Non-pigmented ciliary epithelial cell (primary cell): ENCODE measurements around the gene BOC.
A peak's percentile ranks its signal among the peaks of the same experiment; 100 is the strongest.
"Not testable (repeated sequence)": the region's sequence is repeated elsewhere in the genome, so short reads cannot be mapped to it uniquely, and the experiment has no call there.

ENCODE experiments used
- DNase-seq: peaks from one replicate; pipeline ENCODE4 v3.0.0-alpha.2; 2010; ENCODE audit warnings: low read depth

Gene BOC

GRCh38 chr3:113211330-113212149 lies at the start of gene BOC:
BOC (plus strand) TSS chr3:113211557; CDS start chr3:113249803, 38,246 bp downstream.
- DNase-seq: no peak

DNA sequence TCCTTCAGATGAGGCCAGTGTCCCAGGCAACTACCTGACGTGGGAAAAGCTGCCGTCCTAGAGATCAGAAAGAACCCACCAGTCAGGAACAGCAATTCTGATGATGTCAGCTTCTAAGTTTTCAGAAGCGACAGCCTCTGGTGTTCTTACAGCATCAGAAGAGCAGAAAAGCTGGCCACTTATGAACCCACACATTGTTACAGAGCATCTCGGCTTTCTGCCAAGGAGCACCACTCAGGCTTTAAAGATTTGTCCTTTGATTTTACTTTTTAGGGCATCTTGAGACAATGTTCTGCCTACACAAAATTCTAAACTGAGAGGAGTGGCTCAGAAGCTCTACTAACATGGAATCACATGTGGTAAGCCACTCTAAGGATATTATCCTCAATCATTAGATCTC lies 49.7 kb upstream of the BOC start:
- DNase-seq: no peak

DNA sequence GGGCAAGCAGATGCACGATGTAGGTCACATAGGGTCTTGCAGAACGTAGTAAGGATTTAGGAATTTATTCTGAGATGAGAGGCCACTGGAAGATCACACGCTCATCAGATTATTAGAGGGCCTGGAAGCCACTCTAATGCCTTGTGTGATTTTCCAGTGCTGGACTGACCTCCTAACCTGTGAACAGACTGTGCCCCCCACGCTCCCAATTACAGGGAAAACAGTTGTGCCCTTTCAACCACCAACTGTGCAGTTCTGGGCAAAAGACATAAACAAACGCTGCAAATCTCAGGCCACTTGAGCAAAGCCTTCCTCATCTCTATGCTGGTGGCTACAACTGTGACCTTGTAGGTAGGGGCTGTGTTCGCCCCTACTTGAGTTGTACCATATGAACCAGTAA lies 48.2 kb upstream of the BOC start:
- no peak for DNase-seq

GRCh38 chr3:113165841-113166240 lies 45.5 kb upstream of the BOC start:
- no peak for DNase-seq

- DNase-seq: no peak
Measured at GRCh38 chr3:113166357-113166718, 45.0 kb upstream of the BOC start.

- DNase-seq: peak; percentile 19
Measured at GRCh38 chr3:113166719-113167492, 44.5 kb upstream of the BOC start.

DNA sequence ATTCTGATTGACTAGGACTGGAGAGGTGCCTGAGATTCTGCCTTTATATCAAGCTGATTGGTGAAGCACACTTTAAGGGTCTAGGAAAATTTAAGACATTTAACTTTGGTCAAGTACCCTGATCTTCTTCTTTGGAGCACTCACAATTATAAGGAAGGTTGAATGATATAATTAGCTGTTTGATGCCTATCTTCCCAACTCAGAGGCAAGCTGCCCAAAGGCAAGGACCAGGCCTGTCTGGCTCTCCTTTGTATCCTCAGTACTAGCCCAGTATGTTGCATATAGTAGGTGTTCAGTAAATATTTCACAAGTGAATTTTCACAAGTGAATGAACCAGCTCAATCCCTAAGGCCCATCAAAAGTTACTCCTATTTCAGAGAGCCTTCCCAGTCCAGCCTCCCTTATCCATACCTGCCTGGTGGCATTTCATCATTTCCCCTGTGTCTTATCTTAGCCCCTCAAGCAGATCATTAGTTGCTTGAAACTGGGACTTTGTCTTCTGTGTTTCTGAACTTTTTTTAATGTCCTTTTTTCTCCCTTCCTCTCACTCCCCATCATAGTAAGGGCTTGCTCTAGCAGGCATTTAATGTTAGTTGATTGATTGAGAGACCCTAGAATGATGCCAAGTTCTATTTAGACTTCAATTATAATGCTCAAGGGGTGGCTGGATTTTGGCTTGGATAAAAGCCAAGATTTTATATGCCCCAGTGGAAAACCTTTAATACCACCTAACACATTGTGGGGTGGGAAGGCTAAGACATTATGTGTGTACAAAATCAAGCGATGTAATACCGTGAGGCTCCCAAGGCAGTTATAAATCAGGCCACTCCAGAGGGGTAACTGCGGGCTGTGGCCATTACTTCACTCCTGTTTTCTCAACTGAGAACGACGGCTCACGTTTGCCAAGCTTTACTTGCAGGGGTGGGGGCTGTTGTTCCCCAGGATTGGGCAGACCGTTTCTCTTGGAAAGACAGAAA lies 43.2 kb upstream of the BOC start:
- no peak for DNase-seq

- no peak for DNase-seq
Measured at GRCh38 chr3:113169891-113170452, 41.4 kb upstream of the BOC start.

DNA sequence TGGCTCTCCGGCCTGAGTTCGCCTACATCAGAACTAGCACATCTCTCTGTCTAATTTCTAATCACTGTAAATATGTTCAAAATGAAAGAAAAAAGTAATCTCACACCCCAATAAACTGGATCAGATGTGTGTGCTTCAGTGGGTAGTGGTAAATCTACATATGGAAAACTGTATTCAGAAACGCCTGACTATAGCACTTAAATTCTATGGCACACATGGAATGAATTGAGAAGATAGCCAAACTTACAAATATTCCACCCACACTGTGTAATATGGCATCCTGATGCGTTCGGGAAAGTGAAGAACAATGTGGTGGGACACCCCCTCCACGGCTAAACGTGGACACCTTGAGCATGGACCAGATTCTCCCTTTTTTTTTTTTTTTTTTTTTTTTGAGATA lies 40.6 kb upstream of the BOC start:
- no peak for DNase-seq

DNA sequence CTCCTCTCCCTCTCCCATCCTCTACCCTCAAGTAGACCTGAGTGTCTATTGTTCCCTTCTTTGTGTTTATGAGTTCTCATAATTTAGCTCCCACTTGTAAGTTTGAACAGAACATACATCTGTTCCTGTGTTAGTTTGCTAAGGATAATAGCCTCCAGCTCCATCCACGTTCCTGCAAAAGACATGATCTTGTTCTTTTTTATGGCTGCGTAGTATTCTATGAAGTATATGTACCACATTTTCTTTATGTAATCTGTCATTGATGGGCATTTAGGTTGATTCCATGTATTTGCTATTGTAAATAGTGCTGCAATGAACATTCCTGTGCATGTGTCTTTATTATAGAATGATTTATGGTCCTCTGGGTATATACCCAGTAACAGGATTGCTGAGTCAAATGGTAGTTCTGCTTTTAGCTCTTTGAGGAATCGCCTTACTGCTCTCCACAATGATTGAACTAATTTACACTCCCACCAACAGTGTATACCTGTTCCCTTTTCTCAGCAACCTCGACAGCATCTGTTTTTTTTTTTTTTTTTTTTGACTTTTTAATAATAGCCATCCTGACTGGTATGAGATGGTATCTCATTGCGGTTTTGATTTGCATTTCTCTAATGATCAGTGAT lies 39.6 kb upstream of the BOC start:
- not testable (repeated sequence) for DNase-seq

GRCh38 chr3:113173102-113173501 lies 38.3 kb upstream of the BOC start:
- no peak for DNase-seq

DNA sequence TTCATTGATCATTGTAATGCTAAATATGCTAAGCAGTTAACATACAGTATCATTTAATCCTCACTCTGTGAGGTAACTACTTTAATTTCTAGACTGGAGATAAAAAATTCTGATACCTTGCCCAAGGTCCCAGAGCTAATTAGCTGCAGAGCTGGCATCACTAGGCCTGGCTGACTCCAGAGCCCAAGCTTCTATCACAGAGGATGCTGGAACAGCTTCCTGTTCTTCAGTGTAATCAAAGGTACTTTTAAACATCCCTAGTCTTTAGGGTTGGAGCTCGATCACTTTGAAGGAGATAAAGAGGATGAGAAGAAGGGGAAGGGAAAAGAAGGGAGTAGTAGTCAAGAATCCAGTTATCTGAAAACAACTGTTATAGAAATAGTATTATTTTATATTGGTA lies 37.1 kb upstream of the BOC start:
- no peak for DNase-seq

- DNase-seq: no peak
Measured at GRCh38 chr3:113174801-113175485, 36.4 kb upstream of the BOC start.

DNA sequence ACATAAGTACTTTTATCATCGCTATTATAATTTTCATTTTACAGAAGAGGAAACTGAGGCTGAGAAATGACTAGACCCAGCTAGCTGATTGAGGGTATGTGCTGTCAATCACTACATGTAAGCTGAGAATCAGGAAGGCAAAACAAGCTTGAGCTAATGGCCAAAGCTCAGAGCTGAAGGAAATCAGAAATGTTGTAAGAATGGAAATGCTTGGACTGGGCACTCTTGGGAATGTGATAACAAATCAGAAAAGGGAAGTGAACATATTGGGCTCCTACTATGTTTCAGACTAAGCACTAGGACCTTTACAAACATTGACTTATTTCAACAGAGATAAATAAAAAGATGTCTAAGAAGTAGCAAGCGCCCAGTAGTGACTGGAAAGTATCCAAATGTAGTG lies 33.8 kb upstream of the BOC start:
- DNase-seq: no peak

DNA sequence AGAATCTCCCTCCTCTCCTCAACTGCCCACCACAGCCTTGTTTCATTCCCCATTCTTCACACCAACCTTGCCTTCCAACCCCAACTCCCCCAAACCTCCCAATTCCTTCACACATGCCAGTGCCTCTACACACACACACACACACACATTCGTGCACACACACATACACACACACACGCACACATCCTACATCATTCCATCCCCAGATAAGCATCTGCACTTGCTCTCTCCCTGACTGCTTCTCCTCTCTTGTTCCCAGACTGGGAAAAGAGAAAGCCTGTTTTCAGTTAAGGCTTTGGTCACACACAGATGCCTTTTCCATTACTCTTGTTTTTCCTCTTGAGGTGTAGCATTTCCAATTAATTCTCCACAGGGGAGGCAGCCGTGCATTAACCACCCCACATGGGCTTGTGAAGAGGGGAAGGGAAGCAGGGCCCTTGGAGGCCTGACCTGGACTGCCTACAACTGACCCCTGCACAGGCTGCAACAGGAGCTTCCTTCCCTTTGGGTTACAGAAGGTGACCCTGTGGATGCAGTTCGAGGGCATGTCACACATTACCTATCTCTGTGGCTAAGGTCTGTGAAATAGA lies 32.0 kb upstream of the BOC start:
- DNase-seq: no peak

GRCh38 chr3:113183748-113184661 lies 27.4 kb upstream of the BOC start:
- no peak for DNase-seq

DNA sequence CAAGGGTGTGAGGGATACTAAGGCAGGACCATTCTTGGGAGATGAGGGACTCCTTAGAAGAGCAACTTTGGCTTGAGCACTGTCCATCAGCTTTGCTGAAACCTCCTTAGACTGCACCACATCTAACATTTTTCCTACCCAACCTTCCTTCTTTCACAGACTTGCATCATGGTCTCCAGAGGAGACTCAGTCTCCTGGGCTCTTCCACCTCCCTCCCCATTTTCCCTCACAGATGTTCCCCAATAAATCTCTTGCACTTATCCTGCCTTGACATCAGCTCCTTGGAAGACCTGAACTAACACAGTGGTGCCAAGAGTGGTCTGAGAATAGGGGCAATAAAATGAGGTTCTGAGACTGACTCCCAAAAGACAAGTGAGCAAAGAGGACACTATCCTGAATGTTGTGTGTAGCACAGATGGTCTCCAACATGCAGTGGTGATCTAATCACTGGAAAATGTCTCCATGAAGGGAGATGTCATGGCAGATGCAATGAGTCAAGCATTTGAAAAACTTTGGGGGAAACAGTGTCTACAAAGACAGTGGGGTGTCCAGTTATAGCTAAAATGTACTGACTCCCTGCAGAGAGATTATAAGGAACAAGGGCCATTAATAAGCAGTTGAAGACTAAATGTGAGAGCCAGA lies 26.0 kb upstream of the BOC start:
- no peak for DNase-seq

DNA sequence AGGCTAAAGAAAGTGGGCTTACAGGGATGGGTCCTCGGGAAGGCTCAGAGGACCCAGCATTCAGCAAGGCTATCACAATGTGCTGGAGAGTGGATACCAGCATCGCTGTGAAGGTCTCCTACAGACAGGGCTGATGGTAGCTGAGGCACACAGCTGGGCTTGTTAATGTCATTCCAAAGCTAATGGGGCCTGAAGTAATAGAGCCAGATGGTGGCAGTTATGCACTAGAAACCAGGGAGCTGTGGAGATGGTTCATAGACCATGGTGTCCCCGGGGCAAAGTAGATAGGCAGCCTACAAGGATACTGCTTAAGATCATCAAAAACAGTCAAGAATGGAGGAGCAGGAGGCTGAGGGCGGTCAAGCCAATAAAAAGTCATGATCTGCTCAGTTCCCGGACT lies 24.8 kb upstream of the BOC start:
- no peak for DNase-seq

GRCh38 chr3:113193288-113193687 lies 18.1 kb upstream of the BOC start:
- no peak for DNase-seq
